Measurements from ENCODE around the gene ZNF688.
A peak's percentile ranks its signal among the peaks of the same experiment; 100 is the strongest.
"Not testable (repeated sequence)": the region's sequence is repeated elsewhere in the genome, so short reads cannot be mapped to it uniquely, and the experiment has no call there.

ZNF688 gene

DNA sequence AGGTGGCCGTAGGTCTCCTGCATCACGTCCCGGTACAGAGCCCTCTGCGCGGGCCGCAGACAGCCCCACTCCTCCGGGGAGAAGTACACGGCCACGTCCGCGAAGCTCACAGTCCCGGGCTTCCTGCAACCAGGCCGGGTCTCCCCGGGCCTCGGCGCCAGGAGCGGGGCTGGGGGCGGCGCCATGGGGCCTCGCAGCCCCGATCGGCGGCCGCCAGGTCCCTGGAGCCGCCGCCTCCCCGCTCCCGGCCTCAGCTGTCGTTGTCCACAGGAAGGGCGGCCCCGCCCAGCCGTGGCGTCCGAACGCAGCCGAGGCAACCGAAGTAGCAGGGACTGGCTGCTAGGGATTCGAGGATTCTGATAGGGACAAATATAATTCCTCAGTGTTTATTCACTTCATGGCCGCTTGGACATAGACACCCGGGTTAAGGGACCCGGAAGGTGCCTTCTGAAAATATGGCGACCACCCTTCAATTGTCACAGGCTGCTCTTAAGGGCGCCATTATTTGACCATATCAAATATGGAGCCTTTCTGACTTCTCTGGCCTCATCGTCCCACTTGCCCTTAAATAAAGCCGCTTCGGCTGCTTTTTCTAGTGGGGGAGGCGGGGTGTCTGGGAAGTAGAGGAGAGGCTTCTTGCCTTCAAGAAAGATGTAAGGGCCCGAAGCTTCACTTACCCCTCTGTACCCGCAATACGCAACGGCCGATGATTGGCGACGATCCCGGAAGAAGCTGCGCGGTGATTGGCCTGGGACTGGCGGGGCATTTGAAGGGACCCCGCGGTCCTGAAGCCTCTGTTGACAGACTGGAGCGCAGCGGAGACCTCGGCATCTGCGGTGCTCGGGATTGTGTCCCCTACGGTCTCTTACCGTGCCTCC is at the start of gene ZNF688:
ZNF688 (minus strand) TSS at position 270 of the 878 bp plus-strand sequence; CDS start at position 185, 85 bp downstream.
- peak; percentile 95 for DNase-seq

GRCh38 chr16:30620169-30620568 is 48.7 kb upstream of the ZNF688 start:
- no peak for DNase-seq

GRCh38 chr16:30619638-30620037 is 48.1 kb upstream of the ZNF688 start:
- no peak for DNase-seq

DNA sequence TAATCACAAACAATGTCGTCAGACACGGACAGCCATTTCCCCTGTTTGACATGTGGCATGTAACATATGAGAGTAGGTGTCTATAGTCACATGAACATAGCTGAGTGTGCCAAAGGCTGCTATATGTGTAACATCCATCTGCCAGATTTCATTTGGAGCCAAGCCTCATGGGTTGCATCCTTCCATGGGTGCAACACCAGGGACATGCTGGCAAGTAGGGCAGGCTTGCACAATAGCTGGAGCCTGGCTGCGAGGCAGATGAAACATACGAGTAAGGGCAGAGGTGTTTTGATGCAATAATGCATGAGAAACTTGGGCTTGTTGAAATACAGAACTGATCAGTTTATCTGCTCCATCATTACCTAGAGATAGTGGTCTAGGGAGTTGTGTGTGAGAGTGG is 47.7 kb upstream of the ZNF688 start:
- DNase-seq, result no peak

DNA sequence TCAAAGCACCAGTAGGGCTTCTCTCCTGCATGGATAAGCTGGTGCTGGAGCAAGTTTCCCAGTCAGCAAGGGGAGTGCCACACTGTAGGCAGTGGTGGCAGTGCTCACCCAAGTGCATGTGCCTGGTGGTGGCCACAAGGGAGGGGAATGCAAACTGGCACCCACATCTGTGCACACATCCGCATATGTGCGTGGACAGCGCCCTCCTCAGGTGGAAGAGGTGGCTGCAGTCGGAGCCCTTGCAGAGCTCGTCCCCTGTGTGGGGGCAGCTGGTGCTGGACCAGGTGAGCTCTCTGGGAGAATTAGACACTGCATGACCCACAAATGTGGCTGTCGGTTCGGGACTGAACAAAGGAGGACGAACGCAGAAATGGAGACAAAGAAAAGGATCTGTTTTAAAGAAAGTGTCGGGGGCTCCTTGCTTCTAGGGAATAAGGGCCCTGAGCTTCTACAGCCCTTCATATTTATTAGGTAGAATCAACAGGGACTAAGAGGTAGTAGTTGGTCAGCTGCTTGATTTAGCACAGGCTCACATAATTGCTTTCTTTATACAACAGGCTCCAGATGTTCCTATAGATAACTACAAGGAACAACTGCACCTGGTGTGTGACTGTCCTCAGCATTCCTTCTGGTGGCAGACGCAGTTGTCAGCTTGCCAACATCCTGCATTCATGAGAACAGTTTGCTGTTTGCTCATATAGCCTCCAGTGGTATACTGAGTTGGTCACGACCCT is 44.0 kb upstream of the ZNF688 start:
- peak; percentile 52 for DNase-seq

DNA sequence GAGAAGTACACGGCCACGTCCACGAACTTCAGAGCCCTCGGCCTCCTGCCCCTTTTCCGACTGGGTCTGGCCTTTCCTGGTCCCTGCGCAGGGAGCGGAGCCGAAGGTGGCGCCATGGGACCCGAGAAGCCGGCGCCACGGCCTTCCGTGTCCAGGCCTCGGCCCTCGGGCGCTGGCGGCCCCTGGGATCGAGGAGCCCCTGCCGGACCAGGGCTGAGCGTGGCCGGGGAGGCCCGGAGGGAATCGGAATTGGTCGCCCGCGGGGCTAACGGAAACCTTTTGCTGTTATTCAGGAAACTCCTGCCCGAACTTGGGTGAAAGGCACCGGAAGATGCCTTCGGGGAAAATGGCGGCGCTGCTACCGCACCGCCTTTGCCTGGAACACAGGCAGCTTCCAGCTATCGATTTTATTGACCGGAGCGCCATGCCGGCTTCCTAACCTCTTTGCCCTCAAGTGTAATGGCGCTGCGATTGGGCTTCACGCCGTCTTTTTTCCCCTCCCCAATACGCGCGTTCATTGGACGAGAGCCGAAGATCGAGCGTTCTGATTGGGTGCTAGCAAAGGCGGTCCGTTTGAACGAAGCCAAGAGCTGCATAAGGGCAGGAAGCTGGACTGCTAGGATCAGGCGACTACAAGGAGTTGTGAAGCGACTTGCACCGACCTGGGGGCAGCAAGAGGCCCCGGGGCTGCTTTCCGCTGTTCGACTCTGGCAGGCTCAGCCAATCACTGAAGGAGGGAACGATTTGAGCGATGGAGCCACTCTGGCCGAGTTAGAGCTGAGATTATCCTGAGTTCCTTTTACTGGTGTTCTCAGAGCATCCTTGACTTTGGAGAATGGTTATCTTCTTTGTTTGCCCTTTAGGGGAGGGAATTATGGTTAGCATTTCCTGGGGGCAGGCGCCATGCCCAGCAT is 38.7 kb upstream of the ZNF688 start, which contains the start of gene ZNF689:
ZNF689 (minus strand) TSS at position 464 of the 914 bp plus-strand sequence; CDS start at position 116, 348 bp downstream.
- DNase-seq, result peak; percentile 91

GRCh38 chr16:30609002-30609925 is 37.8 kb upstream of the ZNF688 start:
- DNase-seq, result peak; percentile 22

- no peak for DNase-seq
Observed at GRCh38 chr16:30606004-30606403, 34.5 kb upstream of the ZNF688 start.

DNA sequence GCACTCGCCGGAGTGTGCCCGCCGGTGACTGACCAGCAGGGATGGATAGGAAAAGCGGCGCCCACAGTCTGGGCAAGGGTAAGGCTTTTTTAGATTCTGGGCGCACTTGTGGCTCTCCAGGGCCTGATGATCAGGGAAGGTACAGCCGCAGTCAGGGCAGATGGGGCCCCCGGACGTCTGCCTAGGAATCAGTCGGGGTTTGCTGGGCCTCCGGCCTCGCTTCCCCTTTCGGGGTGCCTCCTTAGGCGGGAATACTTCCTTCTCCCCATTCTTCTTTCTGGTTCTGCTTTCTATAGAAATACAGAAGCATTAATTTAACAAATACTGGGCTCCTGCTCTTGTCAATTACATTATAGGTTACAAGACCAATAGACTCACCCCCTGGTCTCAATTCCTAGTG is 33.6 kb upstream of the ZNF688 start:
- DNase-seq, result no peak

GRCh38 chr16:30604316-30604947 is 32.9 kb upstream of the ZNF688 start:
- no peak for DNase-seq

DNA sequence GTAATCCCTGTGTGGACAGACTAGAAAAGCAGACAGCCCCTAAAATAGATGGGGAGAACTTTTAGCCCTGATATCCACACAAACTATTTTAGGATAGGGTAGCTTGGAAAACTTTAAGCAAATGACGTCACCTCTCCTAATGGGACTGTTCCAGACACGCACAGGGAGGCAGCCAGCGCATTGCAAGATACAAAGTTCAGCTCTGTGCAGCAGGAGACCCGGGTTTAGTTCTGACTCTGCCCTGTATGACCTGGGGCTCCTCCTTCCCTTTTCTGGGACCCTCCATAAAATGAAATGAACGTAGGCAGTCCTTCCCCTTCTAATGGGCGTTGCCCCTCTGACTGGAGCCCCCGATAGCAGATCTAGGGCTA is 32.4 kb upstream of the ZNF688 start:
- DNase-seq, result no peak

DNA sequence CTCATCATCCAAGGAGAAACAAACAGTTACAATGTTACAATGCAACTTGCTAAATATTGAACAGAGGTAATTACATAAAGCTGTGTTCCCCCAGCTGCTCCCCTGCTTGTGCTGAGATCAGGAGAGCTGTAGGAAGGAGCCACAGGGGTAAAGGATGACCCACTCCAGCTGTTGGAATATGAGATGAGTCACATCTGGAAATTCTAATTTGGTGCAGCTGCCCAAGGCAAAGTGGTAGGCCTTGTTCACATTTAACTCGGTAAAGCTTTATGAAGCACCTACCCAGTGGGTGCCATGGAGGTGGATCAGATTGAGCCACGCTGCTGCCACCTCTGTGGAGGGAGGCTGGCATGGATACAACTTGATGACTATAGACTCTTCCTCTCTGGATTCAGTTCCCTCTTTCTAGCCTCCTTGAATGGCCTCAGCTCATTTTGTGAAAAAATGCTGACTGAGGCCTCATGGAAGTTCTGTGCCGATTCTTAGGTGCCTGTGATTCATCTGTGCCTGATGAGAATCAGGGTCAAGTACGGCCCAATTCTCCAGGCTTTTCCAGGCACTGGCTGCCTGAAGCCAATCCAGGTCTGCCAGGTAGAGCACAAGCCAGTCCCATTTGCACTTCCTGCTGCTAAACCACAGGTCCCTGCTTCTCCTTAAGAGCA is 31.2 kb upstream of the ZNF688 start:
- DNase-seq, result no peak

DNA sequence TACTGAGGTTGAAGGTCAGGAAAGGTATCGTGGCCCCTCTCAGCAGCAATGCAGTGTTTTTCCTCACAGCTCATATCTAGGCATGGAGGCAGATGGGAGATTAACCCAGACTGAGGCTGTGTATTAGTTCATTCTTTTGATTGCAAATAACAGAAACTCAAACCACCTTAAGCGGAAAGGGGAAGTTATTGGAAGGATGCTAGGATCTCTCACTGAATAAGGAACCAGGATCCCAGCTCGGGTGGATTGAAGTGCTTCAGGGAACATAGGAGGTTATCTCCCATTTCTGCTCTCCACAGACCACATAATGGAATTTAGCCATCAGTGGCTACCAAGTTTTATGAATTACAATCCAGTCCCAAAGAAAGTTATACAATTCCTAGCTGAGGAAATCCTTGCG is 30.5 kb upstream of the ZNF688 start:
- no peak for DNase-seq

GRCh38 chr16:30600929-30601328 is 29.4 kb upstream of the ZNF688 start:
- no peak for DNase-seq

- no peak for DNase-seq
Observed at GRCh38 chr16:30600215-30600614, 28.7 kb upstream of the ZNF688 start.

DNA sequence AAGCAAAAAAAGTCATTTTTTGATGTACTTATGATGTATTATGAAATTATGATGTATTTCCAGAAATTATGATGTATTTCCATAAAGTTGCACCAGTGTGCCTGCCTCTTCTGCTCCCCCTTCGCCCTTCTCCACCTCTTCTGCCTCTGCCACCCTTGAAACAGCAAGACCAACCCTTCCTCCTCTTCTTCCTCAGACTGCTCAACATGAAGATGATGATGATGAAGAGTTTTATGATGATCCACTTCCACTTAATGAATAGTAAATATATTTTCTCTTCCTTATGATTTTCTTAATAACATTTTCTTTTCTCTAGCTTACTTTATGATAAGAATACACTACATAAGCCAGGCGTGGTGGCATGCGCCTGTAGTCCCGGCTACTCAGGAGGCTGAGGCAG is 21.4 kb upstream of the ZNF688 start:
- DNase-seq, result no peak

GRCh38 chr16:30590869-30591268 is 19.4 kb upstream of the ZNF688 start:
- not testable (repeated sequence) for DNase-seq

DNA sequence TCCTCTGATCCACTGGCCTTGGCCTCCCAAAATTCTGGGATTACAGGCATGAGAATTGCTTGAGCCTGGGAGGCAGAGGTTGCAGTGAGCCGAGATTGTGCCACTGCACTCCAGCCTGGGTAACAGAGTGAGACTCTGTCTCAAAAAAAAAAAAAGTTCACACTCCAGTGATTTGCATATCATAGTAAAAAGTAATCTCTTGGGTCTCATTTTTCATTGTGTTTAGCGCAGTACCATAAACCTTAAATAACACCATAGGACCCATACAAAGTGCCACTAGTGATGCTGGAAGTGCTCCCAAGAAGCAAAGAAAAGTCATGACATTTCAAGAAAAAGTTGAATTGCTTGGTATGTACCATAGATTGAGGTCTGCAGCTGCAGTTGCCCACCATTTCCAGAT is 18.1 kb upstream of the ZNF688 start:
- DNase-seq, result not testable (repeated sequence)

GRCh38 chr16:30588651-30589050 is 17.1 kb upstream of the ZNF688 start:
- DNase-seq, result no peak

DNA sequence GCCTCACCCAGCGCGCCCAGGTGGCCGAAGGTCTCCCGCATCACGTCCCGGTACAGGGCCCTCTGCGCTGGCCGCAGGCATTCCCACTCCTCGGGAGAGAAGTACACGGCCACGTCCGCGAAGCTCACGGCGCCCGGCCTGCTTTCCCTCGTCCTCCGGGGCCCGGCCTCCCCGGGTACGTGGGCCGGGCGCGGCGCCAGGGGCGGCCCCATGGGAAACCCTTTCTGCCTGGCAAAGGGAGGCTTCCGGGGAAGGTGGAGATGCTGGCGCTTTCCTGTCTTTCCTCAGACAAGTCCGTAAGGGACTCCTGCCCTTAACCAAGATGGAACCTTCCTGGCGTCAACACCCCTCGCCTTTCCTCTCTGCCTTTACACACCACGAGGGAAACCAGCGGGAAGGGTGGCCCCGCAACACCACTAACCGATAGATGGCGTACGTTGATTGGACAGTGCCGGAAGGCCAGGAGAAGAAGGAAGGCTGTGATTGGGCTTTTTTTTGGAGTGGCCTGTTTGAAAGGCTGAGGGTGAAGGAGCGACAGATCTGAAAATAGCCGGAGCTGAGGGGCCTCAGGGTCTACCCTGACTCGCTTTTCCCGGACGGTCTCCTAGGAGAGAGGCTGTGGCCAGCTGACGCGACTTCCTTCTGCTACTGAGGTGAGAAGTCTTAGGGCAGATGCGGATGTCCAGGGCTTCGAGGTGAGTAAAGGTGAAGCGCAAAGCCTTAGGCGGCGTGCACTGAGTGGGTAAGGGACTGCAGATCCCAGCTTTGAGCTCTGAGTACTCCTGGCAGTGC is 14.1 kb upstream of the ZNF688 start, which contains the start of gene ZNF785:
ZNF785 (minus strand) TSS at position 298 of the 792 bp plus-strand sequence; CDS start at position 212, 86 bp downstream.
- DNase-seq, result peak; percentile 90

Data from activated gamma-delta T cell treated with Interleukin-2 at 50 U/mL for 16 hours (primary cell).